Measurements from ENCODE around the gene AFTPH.

- TF ChIP-seq CTCF (IDR thresholded peaks at IDR 0.05) (no peak), POLR2AphosphoS5 (IDR thresholded peaks at IDR 0.05) (no peak), EP300 (IDR thresholded peaks at IDR 0.05) (no peak), POLR2A (IDR thresholded peaks at IDR 0.05) (no peak)
These were observed 102.2 kb downstream of the AFTPH start for GRCh38 chr2:64626146-64626809.
